GM06990 (cell line): ENCODE data around the gene CBLN1.

Source experiments
- DNase-seq: peaks from one replicate; pipeline ENCODE4 v3.0.0-alpha.2; 2011; ENCODE audit not compliant: insufficient read length; ENCODE audit errors: extremely low read depth
- H3K27me3 ChIP-seq: replicated peaks from 2 replicates; pipeline ENCODE4 v1.6.0; 2011; ENCODE audit warnings: low read length; ENCODE audit not compliant: control insufficient read depth, insufficient read depth
- H3K36me3 ChIP-seq: 2 replicates; pipeline ENCODE4 v1.5.1; 2011; ENCODE audit warnings: low read length; ENCODE audit not compliant: control insufficient read depth, insufficient read depth
- H3K4me3 ChIP-seq: replicated peaks from 2 replicates; pipeline ENCODE4 v1.5.1; 2011; ENCODE audit warnings: low read depth, mild to moderate bottlenecking, control low read depth, low read length
- CTCF ChIP-seq: IDR thresholded peaks from 2 replicates; pipeline ENCODE4 v1.5.1; 2011; ENCODE audit warnings: low read length, control low read depth, mild to moderate bottlenecking, inconsistent platforms; ENCODE audit not compliant: insufficient read depth, poor library complexity, severe bottlenecking

CBLN1 gene

GRCh38 chr16:49284962-49285361 lies 3.3 kb upstream of the CBLN1 start:
- TF ChIP-seq CTCF: no peak
- Histone ChIP-seq H3K27me3 (no peaks in the 10 kb centered on the region; the same call in none of the 2 replicates), H3K4me3 (no peak overlapping the region), H3K36me3 (no peaks in the 10 kb centered on the region)
- no peak for DNase-seq

DNA sequence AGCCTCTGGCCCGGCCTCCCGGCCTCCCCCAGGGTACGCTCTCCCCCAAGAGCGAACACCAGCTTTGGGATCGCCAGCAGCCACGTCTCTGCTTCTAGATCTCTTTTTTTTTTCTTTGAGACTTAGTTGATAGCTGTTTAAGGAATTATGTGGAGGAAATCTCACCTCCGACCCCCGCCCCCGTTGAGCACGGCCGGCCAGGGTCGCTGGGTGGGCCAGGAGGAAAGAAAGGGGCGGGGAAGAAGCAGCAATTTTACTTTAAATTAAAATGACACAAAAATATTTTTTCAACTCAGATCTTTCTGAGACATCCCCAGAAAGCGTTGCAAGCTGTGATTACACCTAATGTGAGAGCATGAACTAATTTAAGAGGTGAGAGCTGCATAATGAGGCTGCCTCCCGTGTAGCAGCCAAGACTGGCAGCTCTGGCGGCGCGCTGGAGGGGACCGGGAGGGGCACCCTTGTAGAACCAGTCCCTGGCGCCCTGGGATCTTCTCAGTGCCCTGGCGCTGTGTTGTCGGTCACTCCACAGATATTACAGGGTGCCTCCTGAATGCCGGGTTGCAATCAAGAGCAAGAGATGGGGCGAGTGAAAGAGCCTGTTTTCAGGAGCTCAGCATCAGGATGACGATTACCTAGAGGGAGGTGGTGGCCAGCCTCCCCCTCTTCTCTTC lies 1.9 kb upstream of the CBLN1 start:
- no peak for DNase-seq
- Histone ChIP-seq H3K4me3 (no peak overlapping the region), H3K36me3 (no peaks in the 10 kb centered on the region), H3K27me3 (no peaks in the 10 kb centered on the region; the same call in none of the 2 replicates)
- TF ChIP-seq CTCF: no peak

DNA sequence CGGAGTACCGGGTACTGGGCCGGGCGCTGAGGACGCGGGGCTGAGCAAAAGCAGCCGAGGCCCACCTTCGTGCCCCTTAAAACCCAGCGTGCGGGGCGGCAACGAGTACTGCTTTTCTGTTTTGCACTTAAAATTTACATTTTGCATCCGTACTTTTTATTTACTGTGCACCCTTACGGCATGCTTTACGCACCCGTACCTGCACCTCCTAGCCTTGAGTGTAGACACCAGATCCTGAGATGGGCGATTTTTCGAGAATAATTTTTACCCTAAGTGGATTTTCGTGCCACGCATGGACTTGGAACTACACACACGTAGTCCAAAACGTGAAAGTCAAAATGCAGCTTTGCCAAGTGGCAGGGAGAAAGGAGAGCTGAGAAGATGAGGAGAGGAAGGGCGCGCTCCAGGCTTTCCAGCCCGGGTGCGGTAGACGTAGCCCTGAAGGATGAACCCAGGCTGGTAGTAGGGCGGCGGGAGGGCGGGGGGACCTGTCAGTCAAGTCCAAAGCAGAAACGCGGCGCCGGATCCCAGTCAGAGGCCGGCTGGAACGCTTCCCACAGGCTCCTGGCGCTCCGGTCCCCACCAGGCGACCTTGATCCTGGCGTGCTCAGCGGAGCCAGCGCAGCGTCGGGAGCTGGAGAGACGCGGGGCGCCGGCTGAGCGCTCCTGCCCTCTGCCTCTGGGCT lies 1.2 kb upstream of the CBLN1 start:
- no peaks in the 10 kb centered on the region; the same call in none of the 2 replicates for H3K27me3 ChIP-seq
- TF ChIP-seq CTCF: no peak
- no peak for DNase-seq

DNA sequence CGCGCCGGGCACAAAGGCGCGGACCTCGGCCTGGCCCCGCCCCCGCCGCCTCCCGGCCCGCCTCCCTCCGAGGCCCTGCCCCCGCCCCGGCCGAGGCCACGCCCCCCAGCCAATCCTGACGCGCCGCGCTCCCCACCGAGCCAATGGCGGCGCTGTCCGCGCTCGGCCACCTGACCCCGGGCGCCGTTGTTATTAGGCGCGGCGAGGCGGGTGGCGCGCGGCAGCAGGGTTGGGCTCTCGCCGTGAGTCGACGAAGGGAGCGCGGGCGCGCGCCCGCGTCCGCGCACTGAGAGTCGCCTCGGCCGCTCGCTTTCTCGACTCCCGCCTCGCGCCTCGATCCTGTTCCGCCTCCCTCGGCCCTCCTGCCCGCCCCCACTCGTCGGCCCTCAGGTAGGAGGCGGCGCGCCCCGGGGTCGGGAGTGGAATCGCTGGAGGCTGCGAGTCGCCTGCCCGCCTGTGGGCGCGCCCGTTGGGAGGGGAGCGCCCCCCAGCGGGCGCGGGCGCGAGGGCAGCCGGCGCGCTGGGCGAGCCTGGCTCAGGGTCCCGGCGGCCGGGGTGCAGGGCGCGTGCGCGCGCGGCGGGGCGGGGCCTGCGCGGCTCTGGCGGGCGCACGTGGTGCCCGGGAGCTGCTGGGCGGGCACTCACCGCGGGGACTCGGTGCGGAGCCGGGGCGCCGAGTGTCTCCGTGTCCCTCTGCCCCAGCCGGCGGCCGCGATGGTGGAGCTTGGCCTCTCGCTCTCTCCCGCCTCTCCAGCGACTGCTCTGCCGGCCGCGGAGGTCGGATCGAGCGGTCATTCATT lies 405 bp upstream of the CBLN1 start:
- DNase-seq: peak; percentile 87
- no peak for TF ChIP-seq CTCF
- Histone ChIP-seq H3K36me3 (no peaks in the 10 kb centered on the region), H3K4me3 (peak overlapping the region; percentile 38; the same call in 1 of the 2 replicates), H3K27me3 (no peaks in the 10 kb centered on the region; the same call in none of the 2 replicates)

More for the DNA sequence above, 1.2 kb upstream of the CBLN1 start:
- no peak overlapping the region for H3K4me3 ChIP-seq
- H3K36me3 ChIP-seq: no peaks in the 10 kb centered on the region

DNA sequence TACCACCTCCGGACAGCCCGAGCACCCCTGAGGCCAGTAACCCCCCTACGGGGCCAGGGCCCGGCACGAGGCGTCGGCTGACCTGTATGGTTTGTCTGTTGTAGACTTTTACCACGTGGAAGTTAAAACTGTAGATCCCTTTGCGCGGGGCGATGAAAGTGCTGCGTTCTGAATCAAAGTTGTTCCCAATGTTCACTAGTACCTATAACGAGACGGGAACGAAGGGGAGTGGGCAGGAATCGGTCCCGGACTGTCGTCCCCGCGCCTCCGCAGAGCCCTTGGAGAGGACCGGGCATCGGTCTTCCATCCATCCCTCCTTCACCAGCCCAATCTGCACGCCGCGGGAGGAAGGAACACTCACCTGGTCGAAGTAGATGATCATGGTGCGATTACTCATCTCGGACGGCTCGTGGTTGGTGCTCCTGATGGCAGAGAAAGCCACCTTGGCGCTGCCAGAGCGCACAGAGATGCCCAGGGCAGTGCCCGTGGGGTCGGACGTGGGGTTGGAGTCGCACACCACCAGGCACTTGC lies 732 bp downstream of the CBLN1 start:
- TF ChIP-seq CTCF: no peak
- no peak for DNase-seq
- Histone ChIP-seq H3K4me3 (no peak overlapping the region), H3K27me3 (no peaks in the 10 kb centered on the region; the same call in none of the 2 replicates), H3K36me3 (no peaks in the 10 kb centered on the region)
